ENCODE measurements around the gene DGKI. TPM values are rescaled to one million over a fixed set of nuclear protein-coding genes. Genes with fewer than 3 reads are reported as not detected.

DGKI gene
- total RNA-seq, 1 donor = 4.7 TPM

DNA sequence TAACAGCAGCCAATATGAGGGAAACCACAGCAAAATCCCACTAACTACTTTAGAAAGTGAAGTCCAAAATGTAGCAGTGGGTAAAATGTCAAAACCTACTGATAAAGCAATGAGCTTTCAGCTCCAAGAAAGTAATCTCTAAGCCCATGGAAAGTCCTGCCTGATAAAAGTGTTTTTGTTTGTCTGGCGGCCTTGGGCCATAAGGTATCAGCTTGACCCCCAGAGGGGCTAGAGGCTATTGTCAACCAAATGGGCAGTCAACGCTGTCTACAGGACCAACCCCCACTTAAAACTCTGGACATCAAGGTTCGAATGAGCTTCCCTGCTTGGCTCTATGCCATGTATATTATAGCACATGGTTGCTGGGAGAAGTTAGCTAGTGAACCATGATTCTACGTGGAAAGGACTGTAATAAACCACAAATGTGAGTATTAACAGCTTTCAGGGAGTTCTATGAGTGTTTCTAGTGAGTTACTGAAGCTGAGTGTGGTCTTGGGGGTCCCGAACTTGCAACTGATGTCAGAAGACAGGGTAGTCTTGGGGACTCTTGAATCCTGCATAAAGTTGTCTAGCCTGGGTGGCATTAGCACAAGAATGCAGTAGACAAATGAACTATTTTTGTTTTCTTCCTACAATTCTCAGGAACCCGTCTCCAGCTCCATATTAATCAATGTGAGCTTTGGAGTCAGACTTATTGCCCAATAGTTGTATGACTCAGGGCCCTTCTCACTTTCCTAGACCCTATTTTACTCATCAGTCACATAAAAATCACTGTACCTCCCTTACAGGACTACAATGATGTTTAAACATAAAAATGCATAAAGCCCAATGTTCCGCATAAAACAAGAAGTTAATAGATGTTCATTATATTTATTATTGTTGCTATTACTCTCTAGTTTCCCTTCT, 164.9 kb downstream of the DGKI start:
- H3K4me3 ChIP-seq (ENCODE audit: low read depth, low read length) = no peak overlapping the region

DNA sequence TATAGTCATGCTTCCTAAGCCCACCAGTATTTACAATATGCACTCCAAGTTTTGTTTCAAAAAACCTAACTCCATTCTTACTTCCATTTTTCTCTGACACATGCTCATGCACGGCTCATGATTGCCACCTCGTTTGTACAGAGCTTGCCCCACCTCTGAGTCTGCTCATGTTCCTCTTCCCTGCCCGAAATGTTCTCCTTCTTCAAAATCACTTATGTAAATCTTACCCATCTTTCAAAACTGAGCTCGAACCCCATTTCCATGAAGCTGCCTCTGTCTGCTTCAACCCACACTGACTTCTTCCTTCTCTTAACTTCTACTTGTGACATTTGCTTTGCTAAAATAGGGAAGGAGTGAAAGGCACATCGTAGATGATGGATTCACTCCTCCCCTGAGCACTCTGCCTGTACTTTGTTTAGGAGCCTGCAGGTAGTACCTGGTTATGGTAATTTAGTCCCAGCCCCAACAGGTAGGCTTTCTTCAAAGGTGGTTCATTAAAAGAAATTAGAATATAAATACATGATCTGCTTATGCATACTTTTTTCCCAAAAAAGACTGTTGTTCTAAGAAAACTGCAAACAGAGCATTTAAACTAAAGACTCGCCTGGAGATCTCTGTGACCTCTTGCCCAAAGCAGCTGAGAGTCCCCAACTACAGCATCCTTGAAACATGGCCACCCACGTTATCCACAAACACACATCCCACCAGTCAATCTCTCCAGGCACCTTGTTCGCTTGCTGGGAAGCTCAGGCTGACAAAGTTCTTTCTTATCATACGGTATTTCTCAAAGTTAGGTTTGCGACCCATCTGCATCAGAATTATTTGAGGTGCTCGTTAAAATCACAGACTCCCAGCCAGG, 172.0 kb downstream of the DGKI start:
- TF ChIP-seq, protein P1, sequence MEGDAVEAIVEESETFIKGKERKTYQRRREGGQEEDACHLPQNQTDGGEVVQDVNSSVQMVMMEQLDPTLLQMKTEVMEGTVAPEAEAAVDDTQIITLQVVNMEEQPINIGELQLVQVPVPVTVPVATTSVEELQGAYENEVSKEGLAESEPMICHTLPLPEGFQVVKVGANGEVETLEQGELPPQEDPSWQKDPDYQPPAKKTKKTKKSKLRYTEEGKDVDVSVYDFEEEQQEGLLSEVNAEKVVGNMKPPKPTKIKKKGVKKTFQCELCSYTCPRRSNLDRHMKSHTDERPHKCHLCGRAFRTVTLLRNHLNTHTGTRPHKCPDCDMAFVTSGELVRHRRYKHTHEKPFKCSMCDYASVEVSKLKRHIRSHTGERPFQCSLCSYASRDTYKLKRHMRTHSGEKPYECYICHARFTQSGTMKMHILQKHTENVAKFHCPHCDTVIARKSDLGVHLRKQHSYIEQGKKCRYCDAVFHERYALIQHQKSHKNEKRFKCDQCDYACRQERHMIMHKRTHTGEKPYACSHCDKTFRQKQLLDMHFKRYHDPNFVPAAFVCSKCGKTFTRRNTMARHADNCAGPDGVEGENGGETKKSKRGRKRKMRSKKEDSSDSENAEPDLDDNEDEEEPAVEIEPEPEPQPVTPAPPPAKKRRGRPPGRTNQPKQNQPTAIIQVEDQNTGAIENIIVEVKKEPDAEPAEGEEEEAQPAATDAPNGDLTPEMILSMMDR (IDR thresholded peaks at IDR 0.05; ENCODE audit: insufficient read depth, low read length) = no peak
- DNase-seq (ENCODE audit: low read depth) = no peak
- no peak overlapping the region for H3K4me3 ChIP-seq (ENCODE audit: low read depth, low read length)

More for the DNA sequence above, 164.9 kb downstream of the DGKI start:
- DNase-seq (ENCODE audit: low read depth) = peak; percentile 90
- TF ChIP-seq, protein P1 (IDR thresholded peaks at IDR 0.05; ENCODE audit: insufficient read depth, low read length) = no peak

DNA sequence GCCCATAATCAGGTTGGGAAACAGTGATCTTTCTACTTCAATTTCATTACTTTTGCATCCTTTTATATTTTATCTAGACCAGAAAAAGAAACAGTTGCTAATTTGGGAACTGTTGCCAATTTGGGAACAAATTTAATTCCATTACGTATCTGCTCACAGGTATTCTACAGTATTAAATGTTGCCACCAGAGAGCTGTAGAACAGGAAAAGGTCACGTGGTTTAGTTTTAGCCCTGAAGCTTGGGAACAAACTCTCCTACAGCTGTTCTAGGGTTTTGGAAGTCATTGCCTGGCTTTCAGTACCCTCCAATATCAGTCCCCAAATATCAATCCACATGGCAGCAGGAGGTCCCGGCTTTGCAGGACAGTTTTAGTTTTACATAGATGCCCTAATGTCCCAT, 172.7 kb downstream of the DGKI start:
- H3K4me3 ChIP-seq (ENCODE audit: low read depth, low read length) = no peak overlapping the region

DNA sequence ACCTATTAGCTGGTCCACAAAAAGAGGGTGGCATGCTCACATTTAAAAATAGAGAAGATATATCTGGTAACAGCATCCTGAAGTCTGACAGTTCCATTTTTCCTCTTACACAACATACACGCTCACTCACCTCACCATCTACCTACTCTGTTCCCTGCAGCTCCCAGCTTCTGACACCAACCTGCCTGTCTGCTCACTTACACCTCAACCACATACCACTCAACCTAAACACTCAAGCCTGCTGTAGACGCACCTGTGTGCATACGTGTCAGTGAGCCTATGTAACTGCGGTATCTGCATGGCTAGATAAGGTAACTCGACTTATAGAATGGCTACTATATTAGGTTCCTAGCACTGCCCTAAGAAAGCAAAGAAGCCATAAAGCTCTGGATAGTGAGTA, 174.9 kb downstream of the DGKI start:
- TF ChIP-seq, protein P1 (IDR thresholded peaks at IDR 0.05; ENCODE audit: insufficient read depth, low read length) = no peak
- H3K4me3 ChIP-seq (ENCODE audit: low read depth, low read length) = no peak overlapping the region
- DNase-seq (ENCODE audit: low read depth) = no peak

More for the DNA sequence above, 172.7 kb downstream of the DGKI start:
- TF ChIP-seq, protein P1 (IDR thresholded peaks at IDR 0.05; ENCODE audit: insufficient read depth, low read length) = no peak
- DNase-seq (ENCODE audit: low read depth) = no peak

DNA sequence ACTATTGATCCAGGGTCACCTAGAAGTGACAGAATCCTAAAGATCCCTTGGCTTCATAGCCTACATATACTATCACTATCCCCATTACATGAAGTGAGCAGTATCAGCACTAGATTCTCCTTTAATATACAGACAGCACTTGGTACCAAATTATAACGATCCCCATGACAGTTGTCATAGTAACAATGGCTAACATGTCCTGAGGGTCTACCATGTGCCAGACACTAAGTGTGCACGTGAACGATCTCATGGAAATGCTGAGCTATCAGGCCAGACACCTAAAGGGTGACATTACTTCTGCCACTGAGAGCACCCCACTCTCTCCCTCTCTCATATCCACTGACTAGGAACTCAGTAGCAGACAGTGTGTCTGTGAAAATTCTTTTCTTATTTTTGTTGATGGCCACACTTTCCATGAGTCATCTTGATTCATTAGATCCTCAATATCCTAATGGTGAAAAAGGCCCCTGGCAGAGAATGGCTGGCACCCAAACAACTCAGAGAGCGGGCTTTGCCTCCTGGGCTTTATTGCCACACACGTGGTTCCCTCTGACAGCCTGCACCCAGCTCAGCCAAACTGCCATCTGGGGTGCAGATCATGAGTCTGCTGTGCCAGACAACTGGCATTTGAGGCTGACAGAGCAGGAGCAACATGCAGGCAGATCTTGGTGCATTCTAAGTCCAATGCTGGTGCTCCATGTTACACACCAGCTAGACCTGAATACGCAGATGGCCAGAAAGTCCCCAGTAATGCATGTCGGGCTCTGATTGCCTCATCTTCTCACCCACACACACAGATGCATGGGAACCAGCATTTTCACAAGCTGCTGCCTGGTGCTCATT, 176.3 kb downstream of the DGKI start:
- TF ChIP-seq, protein P1 (IDR thresholded peaks at IDR 0.05; ENCODE audit: insufficient read depth, low read length) = no peak
- peak; percentile 46 for DNase-seq (ENCODE audit: low read depth)

DNA sequence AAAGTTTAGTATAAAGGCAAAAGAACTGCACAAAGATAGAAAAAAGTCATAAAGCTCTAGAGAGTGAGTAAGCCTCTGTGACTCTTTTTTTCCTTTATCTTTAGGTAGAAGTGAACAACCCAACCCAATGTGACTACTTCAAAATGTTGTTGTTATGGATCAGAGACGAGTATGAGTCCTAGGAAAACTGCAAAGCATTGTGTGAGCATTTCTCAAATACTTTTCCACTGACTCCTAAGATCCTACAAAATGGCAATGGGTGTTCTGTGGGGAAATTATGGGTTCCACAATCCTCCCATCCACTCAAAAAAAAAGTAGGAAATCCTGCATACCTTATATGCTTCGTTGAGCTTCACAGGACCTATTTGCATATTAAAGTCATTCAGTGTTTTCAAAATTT, 177.1 kb downstream of the DGKI start:
- peak; percentile 56 for DNase-seq (ENCODE audit: low read depth)
- TF ChIP-seq, protein P1 (IDR thresholded peaks at IDR 0.05; ENCODE audit: insufficient read depth, low read length) = no peak
- no peak overlapping the region for H3K4me3 ChIP-seq (ENCODE audit: low read depth, low read length)

More for the DNA sequence above, 176.3 kb downstream of the DGKI start:
- H3K4me3 ChIP-seq (ENCODE audit: low read depth, low read length) = no peak overlapping the region

All from fibroblast of the aortic adventitia (primary cell).